DND-41 (cell line): ENCODE measurements around the gene SERINC5.

Source experiments
- ATAC-seq: fragments of 200-7000 bp; cut with Tn5 transposase; 3 replicates; pipeline ENCODE4 v1.9.1; 2021; ENCODE audit warnings: low read depth; ENCODE audit not compliant: insufficient read depth
- DNase-seq: peaks from one replicate; pipeline ENCODE4 v3.0.0-alpha.2; 2020
- H2AFZ ChIP-seq: 2 replicates; pipeline ENCODE4 v1.6.0; 2012; ENCODE audit warnings: low read depth, low read length
- H3K27ac ChIP-seq: 2 replicates; pipeline ENCODE4 v1.5.1; 2012; ENCODE audit warnings: low read length, inconsistent platforms
- H3K27me3 ChIP-seq: fragments of 200-600 bp; sonication (generic); 2 replicates; pipeline ENCODE4 v1.6.0; 2012; ENCODE audit warnings: low read length, mild to moderate bottlenecking, inconsistent platforms; ENCODE audit not compliant: insufficient read depth, poor library complexity
- H3K36me3 ChIP-seq: 2 replicates; pipeline ENCODE4 v1.5.1; 2012; ENCODE audit warnings: low read length, inconsistent platforms; ENCODE audit not compliant: insufficient read depth
- H3K4me1 ChIP-seq: 2 replicates; pipeline ENCODE4 v1.5.1; 2012; ENCODE audit warnings: mild to moderate bottlenecking, low read length; ENCODE audit not compliant: insufficient read depth
- H3K4me2 ChIP-seq: 2 replicates; pipeline ENCODE4 v1.6.0; 2012; ENCODE audit warnings: mild to moderate bottlenecking, moderate library complexity, low read length, inconsistent platforms; ENCODE audit not compliant: insufficient read depth
- H3K4me3 ChIP-seq, 2 experiments: fragments of 200-600 bp in 1 of 2; shearing (Covaris generic) in 1 of 2; 2 replicates each; pipeline ENCODE4 v1.5.1; 2012 to 2016; ENCODE audit warnings: inconsistent platforms in 2 of 2, low read length in 2 of 2, mild to moderate bottlenecking in 2 of 2, low read depth in 1 of 2, moderate library complexity in 1 of 2
- H3K79me2 ChIP-seq: 2 replicates; pipeline ENCODE4 v1.6.0; 2012; ENCODE audit warnings: low read length, inconsistent platforms; ENCODE audit not compliant: insufficient read depth
- H3K9ac ChIP-seq: 2 replicates; pipeline ENCODE4 v1.6.0; 2012; ENCODE audit warnings: low read depth, mild to moderate bottlenecking, inconsistent platforms, low read length, moderate library complexity
- H3K9me3 ChIP-seq: 2 replicates; pipeline ENCODE4 v1.5.1; 2012; ENCODE audit warnings: low read length, moderate library complexity, mild to moderate bottlenecking, inconsistent platforms; ENCODE audit not compliant: insufficient read depth, severe bottlenecking
- H4K20me1 ChIP-seq: 2 replicates; pipeline ENCODE4 v1.6.0; 2012; ENCODE audit warnings: low read length; ENCODE audit not compliant: insufficient read depth
- EZH2 ChIP-seq: IDR thresholded peaks from 3 replicates; pipeline ENCODE4 v1.6.1; 2012; ENCODE audit warnings: borderline replicate concordance, low read depth, mild to moderate bottlenecking, moderate library complexity, low read length, inconsistent platforms; ENCODE audit not compliant: severe bottlenecking
- TF ChIP-seq, protein P1 (sequence below): IDR thresholded peaks from 2 replicates; pipeline ENCODE4 v1.5.1; 2012; ENCODE audit warnings: borderline replicate concordance, low read length, moderate library complexity, mild to moderate bottlenecking; ENCODE audit not compliant: poor library complexity, severe bottlenecking; ENCODE audit errors: extremely low read depth

The SERINC5 gene

DNA sequence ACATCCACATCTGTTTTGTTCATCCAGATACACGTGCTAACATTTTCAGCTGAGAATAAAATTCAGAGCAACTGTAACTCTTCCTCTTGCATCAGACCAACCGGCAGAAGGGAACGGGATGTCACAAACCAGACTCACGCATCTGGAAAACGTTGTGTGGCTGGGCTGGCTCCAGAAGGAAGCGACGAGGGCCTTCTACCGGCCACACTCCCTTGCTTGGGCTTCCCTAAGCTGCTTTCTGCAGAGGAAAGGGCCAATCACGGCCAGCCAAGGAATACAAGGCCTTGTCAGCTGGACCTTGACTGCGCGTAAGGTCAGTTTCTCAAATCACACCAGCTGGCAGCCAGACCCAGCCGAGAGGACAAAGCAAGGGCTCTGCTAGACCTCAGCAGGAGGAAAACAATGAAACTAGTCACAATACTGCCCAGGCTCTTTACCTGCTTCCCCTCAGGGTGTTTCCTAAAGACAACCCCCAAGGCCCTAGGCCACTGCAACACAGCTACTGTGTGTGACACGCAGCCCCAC lies 114.6 kb downstream of the SERINC5 start:
- Histone ChIP-seq H3K27ac (peak overlapping the region; percentile 45; the same call in 1 of the 2 replicates), H3K27me3 (no peaks in the 10 kb centered on the region), H3K36me3 (peaks cover 45% of the 10 kb centered on the region), H2AFZ (no peak overlapping the region), H3K9me3 (no peaks in the 10 kb centered on the region), H3K4me3 (no peak overlapping the region), H3K79me2 (no peaks in the 10 kb centered on the region), H3K9ac (no peak overlapping the region), H4K20me1 (no peaks in the 10 kb centered on the region), H3K4me2 (no peak overlapping the region), H3K4me1 (peaks cover 34% of the 10 kb centered on the region)
- TF ChIP-seq, protein P1, sequence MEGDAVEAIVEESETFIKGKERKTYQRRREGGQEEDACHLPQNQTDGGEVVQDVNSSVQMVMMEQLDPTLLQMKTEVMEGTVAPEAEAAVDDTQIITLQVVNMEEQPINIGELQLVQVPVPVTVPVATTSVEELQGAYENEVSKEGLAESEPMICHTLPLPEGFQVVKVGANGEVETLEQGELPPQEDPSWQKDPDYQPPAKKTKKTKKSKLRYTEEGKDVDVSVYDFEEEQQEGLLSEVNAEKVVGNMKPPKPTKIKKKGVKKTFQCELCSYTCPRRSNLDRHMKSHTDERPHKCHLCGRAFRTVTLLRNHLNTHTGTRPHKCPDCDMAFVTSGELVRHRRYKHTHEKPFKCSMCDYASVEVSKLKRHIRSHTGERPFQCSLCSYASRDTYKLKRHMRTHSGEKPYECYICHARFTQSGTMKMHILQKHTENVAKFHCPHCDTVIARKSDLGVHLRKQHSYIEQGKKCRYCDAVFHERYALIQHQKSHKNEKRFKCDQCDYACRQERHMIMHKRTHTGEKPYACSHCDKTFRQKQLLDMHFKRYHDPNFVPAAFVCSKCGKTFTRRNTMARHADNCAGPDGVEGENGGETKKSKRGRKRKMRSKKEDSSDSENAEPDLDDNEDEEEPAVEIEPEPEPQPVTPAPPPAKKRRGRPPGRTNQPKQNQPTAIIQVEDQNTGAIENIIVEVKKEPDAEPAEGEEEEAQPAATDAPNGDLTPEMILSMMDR: no peak
- no peak for TF ChIP-seq EZH2
- ATAC-seq: no peak
- no peak for DNase-seq

GRCh38 chr5:80140496-80140895 lies 115.4 kb downstream of the SERINC5 start:
- Histone ChIP-seq H3K9me3 (no peaks in the 10 kb centered on the region), H3K4me1 (peaks cover 41% of the 10 kb centered on the region), H3K27ac (no peak overlapping the region), H3K4me2 (no peak overlapping the region), H3K36me3 (peaks cover 39% of the 10 kb centered on the region), H3K4me3 (no peak overlapping the region), H3K79me2 (no peaks in the 10 kb centered on the region), H4K20me1 (no peaks in the 10 kb centered on the region), H3K9ac (no peak overlapping the region), H3K27me3 (no peaks in the 10 kb centered on the region), H2AFZ (no peak overlapping the region)
- TF ChIP-seq EZH2: no peak
- TF ChIP-seq, protein P1: no peak
- ATAC-seq (no peak), DNase-seq (no peak)

- DNase-seq (no peak), ATAC-seq (no peak)
- Histone ChIP-seq H3K9me3 (no peaks in the 10 kb centered on the region), H3K79me2 (no peaks in the 10 kb centered on the region), H3K4me3 (no peak overlapping the region), H3K4me2 (no peak overlapping the region), H4K20me1 (no peaks in the 10 kb centered on the region), H3K27ac (peak overlapping the region; percentile 27; the same call in 1 of the 2 replicates), H3K27me3 (no peaks in the 10 kb centered on the region), H2AFZ (no peak overlapping the region), H3K4me1 (peaks cover 51% of the 10 kb centered on the region), H3K36me3 (peaks cover 32% of the 10 kb centered on the region), H3K9ac (no peak overlapping the region)
- no peak for TF ChIP-seq EZH2
- TF ChIP-seq, protein P1: no peak
Measured at GRCh38 chr5:80139466-80139972, 116.3 kb downstream of the SERINC5 start.
